CD4-positive, alpha-beta T cell treated with Interleukin-1 beta for 1 hour (primary cell): ENCODE results near the gene ADIPOR1.
A peak's percentile ranks its signal among the peaks of the same experiment; 100 is the strongest.
"Not testable (repeated sequence)": the region's sequence is repeated elsewhere in the genome, so short reads cannot be mapped to it uniquely, and the experiment has no call there.

Experiments used
- DNase-seq, 2 donors: peaks; one replicate each; pipeline ENCODE4 v3.0.0-alpha.2; 2020 to 2022

ADIPOR1 gene

GRCh38 chr1:202934755-202935154 is 23.4 kb downstream of the ADIPOR1 start:
- DNase-seq = no peak

GRCh38 chr1:202932476-202932875 is 25.6 kb downstream of the ADIPOR1 start:
- no peak for DNase-seq

GRCh38 chr1:202926581-202927491 is 31.3 kb downstream of the ADIPOR1 start, which contains the start of gene KLHL12:
Gene KLHL12, minus strand, starts transcription at chr1:202927234. Its CDS starts 2,072 bp downstream, at chr1:202925162.
- peak; percentile 94 for DNase-seq

- DNase-seq = no peak
Measured at GRCh38 chr1:202923533-202923932, 34.6 kb downstream of the ADIPOR1 start.

DNA sequence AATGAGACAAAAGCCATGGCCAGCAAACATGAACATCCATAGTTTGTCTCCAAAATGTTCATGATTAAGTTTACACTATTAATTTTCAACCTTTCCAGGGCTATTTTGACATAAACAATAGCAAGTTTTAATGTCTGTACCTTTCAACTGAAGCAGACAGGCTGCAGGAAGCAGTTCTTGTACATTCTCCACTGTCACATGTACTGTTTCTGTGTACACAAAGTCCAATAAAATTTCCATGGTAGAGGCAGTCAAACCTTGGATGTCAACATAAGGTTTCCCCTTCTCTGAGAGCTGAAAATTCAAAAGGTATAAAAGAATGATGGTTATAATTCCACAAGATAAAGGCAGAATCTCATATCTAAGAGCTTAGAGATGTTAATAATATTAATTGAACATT is 38.5 kb downstream of the ADIPOR1 start:
- no peak for DNase-seq

GRCh38 chr1:202915146-202915545 is 43.0 kb downstream of the ADIPOR1 start:
- DNase-seq = no peak

DNA sequence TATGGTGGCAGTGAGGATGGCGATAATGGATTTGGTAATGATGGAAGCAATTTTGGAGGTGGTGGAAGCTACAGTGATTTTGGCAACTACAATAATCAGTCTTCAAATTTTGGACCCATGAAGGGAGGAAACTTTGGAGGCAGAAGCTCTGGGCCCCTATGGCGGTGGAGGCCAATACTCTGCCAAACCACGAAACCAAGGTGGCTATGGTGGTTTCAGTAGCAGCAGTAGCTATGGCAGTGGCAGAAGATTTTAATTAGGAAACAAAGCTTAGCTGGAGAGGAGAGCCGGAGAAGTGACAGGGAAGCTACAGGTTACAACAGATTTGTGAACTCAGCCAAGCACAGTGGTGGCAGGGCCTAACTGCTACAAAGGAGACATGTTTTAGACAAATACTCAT is 45.6 kb downstream of the ADIPOR1 start:
- DNase-seq = not testable (repeated sequence)

DNA sequence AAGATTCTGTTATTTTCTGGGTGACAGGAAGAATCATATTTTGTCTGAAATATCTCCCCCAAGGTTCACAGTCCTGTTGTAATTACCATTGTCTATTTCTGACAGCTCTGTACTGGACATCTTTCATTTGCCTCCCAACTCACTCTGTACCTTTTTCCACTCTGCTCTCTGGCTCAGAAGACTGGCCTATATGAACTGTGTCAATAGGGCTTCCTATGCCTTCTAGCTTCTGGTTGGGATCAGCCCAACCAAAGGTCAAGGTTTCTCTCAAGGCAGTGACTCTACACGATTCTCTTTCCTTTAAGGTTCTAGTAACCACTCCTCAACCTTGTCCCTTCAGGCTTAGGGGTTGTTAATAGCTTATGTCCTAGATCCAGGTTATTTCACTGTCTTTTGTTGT is 48.6 kb downstream of the ADIPOR1 start:
- DNase-seq = no peak

GRCh38 chr1:202908998-202909397 is 49.1 kb downstream of the ADIPOR1 start:
- DNase-seq = no peak

GRCh38 chr1:202905331-202905730 is 52.8 kb downstream of the ADIPOR1 start:
- DNase-seq = no peak

DNA sequence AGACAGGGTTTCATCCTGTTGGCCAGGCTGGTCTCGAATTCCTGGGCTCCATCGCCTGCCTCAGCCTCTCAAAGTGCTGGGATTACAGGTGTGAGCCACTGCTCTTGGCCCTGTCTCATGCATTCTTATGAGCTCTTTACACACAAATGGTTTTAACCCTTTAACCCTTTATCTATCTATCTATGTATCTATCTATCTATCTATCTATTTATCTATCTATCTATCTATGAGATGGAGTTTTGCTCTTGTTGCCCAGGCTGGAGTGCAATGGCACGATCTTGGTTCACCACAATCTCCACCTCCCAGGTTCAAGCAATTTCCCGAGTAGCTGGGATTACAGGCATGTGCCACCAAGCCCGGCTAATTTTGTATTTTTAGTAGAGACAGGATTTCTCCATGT is 54.3 kb downstream of the ADIPOR1 start:
- DNase-seq = not testable (repeated sequence)

DNA sequence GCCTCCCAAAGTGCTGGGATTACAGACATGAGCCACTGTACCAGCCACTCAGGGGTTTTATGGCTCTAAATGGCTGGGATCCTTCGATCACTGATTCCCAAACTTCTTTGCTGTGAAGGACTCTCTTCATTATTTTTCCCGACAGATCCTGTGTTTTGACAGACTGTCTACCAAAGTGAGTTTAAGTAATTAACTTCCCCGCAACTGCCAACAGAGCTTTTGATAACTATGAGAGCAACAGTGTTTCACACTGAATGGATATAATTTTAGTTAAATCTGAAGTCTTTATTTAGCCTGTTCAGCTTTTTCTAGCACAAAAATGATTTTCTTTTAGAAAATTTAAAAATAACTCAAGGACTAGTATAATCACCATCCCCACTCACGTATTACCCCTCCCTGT is 56.6 kb downstream of the ADIPOR1 start:
- DNase-seq = no peak

DNA sequence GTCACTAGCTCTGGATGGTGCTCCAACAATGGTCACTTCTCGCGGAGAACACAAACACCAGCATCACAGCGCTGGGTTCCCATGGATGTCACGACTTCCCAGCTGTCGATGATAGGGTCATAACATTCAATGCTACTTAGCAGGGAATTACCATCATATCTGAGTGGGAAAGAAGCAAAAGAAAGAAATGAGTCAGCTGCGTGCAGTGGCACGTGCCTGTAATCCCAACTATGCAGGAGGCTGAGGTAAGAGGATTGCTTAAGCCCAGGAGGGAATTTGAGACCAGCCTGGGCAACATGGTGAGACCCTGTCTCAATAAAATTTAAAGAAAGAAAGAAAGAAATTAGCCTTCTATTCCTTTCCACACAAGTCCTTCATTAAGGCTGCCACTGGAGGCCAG is 65.6 kb downstream of the ADIPOR1 start:
- DNase-seq = no peak
